GM19043 (cell line): Measurements from ENCODE around the gene SELENOO.
"Not testable (repeated sequence)": the region's sequence is repeated elsewhere in the genome, so short reads cannot be mapped to it uniquely, and the experiment has no call there.

Experiments used
- ATAC-seq: cut with Tn5 transposase; IDR thresholded peaks from one replicate; pipeline ENCODE4 v1.9.1; 2021; ENCODE audit warnings: low read depth; ENCODE audit not compliant: unreplicated experiment

Gene SELENOO, protein sequence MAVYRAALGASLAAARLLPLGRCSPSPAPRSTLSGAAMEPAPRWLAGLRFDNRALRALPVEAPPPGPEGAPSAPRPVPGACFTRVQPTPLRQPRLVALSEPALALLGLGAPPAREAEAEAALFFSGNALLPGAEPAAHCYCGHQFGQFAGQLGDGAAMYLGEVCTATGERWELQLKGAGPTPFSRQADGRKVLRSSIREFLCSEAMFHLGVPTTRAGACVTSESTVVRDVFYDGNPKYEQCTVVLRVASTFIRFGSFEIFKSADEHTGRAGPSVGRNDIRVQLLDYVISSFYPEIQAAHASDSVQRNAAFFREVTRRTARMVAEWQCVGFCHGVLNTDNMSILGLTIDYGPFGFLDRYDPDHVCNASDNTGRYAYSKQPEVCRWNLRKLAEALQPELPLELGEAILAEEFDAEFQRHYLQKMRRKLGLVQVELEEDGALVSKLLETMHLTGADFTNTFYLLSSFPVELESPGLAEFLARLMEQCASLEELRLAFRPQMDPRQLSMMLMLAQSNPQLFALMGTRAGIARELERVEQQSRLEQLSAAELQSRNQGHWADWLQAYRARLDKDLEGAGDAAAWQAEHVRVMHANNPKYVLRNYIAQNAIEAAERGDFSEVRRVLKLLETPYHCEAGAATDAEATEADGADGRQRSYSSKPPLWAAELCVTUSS

GRCh38 chr22:50200461-50201190 is at the start of gene SELENOO:
Gene SELENOO (plus strand): TSS chr22:50201011. CDS start chr22:50201037, 26 bp downstream.
- ATAC-seq: peak; percentile 61

GRCh38 chr22:50151571-50152537 is 49.0 kb upstream of the SELENOO start:
- ATAC-seq: no peak

GRCh38 chr22:50153056-50153755 is 47.6 kb upstream of the SELENOO start:
- no peak for ATAC-seq

DNA sequence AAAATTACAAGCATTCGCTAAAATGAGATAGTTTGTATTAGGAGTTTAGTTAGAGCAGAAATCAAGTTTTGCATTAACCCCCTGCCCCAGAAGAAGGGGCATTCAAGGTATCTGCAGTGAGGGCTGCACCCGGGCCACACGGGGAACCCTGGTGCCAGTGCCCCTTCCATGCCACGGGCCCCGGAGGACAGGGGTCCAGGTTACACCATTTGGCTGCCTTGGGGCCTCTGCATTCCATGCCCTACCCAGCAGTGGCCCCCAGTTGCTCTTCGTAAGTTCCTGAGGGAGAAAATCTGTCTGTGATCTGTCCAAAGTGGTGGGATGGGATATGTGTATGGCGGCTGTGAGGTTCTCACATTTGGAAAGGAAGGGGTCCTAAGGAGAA is 47.1 kb upstream of the SELENOO start:
- ATAC-seq: no peak

DNA sequence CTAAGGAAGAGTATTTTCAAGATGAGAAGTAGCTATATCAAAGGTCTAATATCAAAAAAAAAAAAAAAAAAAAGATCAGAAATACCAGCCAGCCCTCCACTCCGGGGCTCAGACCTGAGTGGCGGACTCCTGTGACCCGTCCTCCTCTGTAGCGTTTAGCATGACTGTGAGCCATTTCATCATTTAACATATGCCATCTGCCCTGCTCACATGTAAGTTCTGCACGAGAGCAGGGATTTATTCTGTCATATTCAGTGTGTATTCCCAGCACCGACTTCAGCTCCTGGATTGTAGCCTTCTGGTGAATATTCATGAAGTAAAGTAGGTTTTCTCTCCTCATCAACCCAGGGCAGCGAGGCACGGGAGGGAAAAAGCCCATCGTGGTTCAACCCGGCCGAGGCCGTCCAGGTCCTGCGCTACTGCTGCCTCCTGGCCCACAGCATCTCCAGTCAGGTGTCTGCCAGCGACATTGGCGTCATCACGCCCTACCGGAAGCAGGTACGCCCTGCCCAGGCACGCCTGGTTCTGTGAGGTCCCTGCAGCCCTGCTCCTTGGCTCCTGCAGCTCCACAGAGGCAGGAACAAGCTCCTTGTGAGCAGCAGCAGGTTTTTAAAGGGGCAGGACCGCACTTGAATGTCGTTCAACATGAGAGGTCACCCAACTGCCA is 43.0 kb upstream of the SELENOO start:
- ATAC-seq: no peak

- ATAC-seq: no peak
Measured at GRCh38 chr22:50160947-50161346, 39.9 kb upstream of the SELENOO start.

DNA sequence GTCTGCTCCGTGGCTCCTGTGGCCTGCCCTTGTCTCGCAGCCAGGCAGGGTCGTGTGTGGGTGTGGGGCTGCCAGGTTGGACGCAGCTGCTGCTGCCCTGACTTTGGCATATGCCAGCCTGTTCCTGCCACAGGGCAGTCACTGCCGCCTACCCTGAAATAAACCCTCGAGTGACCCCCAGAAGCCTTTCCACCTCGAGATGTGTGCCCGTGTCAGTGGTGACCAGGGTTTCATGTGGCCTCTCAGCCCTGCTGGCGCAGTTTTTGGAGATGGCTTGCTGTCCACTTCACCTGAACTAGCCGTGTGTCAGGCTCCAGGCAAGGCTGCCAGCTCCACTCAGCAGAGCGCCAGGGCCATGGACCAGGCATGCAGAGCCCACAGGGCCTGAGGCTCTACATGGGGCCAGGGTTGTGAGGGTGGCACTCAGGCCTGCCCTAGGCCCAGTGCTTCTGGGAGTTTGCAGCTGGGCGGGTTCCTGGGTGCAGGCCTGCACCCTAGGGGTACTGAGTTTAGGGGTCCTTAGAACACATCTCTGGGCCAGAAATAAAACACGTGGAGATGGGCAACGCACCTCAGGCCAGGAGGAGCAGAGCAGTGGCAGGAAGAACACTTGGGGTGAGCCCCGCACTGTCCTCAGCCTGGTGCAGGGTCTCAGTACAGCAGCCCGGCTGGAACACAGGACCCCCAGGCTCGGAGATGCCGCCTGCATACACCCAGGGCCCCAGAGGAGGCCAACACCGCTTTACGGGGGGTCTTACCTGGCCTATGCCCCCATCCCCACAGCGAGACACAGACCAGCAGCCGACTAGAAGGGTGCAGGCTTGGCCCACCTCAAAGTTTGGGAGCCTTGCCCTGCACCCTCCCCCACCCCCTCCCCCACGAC is 39.1 kb upstream of the SELENOO start:
- no peak for ATAC-seq

DNA sequence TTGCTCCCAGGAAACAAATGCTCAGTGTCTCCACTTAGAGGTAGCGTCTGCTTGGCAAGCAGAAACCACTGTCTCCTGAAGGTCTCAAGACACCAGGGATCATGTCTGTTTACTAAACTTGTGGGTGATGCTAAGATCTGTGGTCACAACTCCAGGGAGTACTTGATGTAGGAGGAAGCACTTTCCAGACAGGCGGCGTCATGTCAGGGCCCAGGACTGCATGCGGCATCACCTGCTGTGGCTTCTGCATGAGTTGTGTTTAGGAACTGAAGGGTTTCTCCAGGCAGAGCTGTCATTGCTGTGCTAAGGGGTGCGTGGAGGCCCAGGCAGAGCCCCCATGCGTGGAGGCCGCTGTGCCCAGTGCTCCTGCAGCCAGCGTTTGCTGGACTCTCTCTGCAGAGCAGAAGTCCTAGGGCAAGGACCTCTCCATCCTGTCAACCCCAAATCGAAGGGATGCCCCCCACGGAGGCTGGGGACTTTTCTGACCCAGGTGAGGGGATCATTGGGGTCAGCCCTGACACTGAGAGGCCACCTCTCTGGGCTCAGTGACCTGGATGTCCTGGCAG is 38.3 kb upstream of the SELENOO start:
- no peak for ATAC-seq

DNA sequence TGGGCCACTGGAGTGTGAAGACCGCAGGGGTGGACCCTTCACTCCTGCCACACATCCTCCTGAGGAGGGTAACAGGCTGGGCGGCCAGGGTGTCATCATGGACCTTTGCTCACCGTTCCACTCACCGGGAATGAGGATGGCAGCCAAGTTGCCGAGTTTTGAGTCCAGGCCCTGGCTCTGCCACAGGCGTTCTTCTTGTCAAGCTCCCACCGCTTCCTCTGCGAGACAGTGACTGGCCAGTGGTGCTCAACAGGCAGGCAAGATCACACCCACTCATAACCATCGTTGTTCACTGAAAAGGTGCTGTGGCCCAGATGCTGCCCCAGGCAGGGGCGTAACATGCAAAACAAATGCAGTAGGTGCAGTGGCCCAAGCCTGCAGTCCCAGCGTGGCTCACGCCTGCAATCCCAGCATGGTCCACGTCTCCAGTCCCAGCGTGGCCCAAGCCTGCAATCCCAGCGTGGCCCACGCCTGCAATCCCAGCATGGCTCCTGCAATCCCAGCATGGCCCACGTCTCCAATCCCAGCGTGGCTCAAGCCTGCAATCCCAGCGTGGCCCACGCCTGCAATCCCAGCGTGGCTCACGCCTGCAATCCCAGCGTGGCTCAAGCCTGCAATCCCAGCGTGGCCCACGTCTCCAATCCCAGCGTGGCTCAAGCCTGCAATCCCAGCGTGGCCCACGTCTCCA is 35.2 kb upstream of the SELENOO start:
- no peak for ATAC-seq

GRCh38 chr22:50167689-50168489 is 32.9 kb upstream of the SELENOO start:
- ATAC-seq: no peak

GRCh38 chr22:50168490-50169180 is 32.2 kb upstream of the SELENOO start:
- ATAC-seq: not testable (repeated sequence)

- ATAC-seq: no peak
Measured at GRCh38 chr22:50169181-50169759, 31.5 kb upstream of the SELENOO start.

DNA sequence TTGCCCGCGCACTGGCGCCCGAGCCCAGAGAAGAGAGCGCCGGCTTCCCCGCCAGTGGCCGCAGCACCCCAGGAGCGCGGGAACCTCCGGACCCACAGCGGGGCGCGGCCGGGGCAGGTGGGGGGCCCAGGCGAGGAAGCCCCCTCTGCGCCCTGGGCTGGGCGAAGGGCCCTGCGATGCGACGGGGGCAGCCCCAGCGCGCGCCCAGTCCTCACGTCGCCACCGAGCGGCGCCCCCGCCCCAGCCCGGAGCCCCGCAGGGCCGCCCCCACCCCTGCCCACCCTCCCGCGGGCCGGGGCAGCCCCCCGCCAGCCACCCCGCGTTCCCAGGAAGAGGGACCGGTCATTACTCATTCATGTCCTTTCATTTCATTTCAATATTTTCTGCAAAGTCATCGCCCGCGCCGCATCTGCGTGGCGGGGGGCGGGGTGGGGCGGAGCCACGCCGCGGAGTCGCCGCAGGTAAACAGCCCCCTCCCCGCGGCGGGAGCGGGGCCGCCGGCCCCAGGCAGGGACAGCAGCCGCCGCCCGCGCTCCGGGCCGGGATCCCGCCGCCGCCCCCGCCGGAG is 31.0 kb upstream of the SELENOO start:
- no peak for ATAC-seq

DNA sequence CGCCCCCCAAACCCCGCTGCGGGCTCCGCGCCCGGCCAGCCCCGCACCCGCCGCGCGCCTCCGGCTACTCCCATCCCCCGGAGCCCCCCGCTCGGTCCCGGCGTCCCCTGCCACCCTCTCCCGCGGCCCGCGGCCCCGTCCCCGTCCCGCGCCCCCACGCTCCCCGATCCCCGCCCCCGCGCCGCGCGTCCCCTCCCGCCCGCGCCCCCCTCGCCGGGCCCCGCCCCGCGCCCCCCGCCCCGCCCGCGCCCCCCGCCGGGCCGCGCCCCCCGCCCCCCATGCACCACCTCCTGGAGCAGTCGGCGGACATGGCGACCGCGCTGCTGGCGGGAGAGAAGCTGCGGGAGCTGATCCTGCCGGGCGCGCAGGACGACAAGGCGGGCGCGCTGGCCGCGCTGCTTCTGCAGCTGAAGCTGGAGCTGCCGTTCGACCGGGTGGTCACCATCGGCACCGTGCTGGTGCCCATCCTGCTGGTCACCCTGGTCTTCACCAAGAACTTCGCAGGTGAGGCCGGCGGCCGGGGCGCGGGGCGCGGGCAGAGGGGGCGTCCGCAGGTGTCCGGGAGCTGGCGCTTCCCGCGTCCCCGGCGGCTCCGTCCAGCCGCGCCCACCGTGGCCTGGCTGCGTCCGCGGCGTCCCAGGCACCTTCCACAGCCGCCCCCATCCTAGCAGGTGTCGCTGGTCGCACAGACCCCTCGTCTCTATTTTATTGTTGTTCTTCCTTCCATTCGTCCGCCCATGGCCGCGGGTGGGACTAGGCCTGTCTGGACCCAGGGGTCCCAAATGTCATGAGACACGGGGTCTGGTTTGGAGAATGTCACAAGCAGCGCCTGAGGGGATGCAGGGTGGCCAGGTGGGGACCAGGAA is 30.1 kb upstream of the SELENOO start, which contains the start of gene PANX2:
TSS of gene PANX2 (plus strand) at position 279 of the 866 bp plus-strand sequence. CDS start at position 279, 0 bp downstream.
- no peak for ATAC-seq
